Fibroblast of mammary gland (primary cell): Measurements from ENCODE around the gene ACO1.

Source experiments
- DNase-seq: peaks from one replicate; pipeline ENCODE4 v3.0.0-alpha.2; 2010; ENCODE audit warnings: low read depth
- H3K4me3 ChIP-seq: 2 replicates; pipeline ENCODE4 v1.5.1; 2011; ENCODE audit warnings: low read depth, mild to moderate bottlenecking, low read length, moderate library complexity; ENCODE audit not compliant: control insufficient read depth
- CTCF ChIP-seq: conservative IDR thresholded peaks from 2 replicates; pipeline ENCODE4 v1.5.1; 2011; ENCODE audit warnings: low read depth, low read length, inconsistent platforms; ENCODE audit not compliant: control insufficient read depth, insufficient read depth

ACO1 gene

DNA sequence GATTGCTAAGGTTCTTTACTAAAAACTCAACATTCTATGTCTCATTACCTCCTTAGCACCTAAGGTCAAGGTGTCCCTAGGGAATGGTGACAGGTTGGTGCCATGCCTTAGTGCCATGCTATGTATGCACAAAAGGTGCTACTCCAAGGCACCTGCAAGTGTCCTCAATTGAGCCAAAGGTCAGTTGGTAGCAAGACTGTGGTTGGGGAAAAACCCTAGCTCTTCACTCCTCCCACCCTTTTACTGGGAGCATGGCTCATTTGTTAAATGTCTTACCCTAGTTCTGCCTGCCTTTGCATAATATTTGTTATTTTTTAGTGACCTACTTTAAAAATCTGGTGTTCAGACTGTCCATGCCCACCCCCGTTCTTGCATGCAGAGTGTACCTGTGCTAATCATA, 17.0 kb downstream of the ACO1 start:
- H3K4me3 ChIP-seq = no peak overlapping the region
- no peak for DNase-seq
- TF ChIP-seq CTCF = no peak

DNA sequence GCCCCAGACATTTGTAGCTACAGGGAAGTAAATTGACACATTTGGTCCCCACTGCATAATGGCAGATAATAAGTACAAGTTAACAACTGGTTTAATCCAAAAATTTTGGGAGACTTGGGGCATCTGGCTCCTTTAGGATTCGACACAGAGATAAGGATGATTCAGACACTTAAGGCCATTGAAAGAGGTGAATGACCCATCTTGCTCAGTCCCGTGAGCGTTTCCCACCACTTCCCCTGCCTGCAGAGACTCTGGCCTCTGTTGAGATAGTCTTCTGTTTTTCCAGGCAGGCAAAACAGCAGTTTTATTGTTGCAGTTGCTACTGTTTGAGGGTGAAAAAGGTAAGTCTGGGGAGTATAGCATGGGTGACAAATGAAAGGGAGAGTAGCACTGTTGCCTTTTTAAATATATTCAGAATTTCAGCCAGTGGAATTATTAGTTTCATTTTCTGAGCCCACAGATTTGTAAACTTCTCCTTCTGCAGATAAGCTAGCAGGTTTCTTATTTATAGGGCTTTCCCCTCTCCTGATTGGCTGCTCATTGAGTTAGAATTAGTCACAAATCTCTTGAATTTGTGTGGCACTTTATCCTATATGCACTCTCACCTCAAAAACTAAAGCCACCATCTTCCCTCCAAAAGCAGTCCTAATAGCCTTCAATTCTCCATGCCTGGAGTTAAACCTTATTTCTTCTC, 19.3 kb downstream of the ACO1 start:
- TF ChIP-seq CTCF = no peak

GRCh38 chr9:32404402-32404801, 20.0 kb downstream of the ACO1 start:
- H3K4me3 ChIP-seq = no peak overlapping the region
- TF ChIP-seq CTCF = no peak
- DNase-seq = no peak

More for the DNA sequence above, 19.3 kb downstream of the ACO1 start:
- DNase-seq = no peak
- no peak overlapping the region for H3K4me3 ChIP-seq

DNA sequence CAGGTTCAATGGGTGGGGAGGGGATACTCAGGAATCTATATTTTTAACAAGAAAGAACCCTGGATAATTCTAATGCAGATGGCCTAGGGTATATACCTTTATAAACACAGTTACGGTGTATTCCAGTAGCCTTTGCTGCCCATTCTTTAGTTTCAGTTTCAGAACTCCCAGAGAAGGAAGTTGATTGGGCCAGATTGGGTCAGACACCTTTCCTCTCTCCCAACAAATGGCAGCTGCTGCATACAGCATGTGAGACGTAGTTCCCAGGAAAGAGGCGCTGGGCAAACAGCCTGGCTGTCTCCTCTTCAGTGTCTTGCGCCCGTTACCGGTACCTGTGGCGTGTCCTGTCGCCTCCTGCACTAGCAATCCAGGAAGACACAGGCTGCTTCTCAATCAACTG, 20.4 kb downstream of the ACO1 start:
- no peak for DNase-seq
- no peak for TF ChIP-seq CTCF
- H3K4me3 ChIP-seq = no peak overlapping the region

DNA sequence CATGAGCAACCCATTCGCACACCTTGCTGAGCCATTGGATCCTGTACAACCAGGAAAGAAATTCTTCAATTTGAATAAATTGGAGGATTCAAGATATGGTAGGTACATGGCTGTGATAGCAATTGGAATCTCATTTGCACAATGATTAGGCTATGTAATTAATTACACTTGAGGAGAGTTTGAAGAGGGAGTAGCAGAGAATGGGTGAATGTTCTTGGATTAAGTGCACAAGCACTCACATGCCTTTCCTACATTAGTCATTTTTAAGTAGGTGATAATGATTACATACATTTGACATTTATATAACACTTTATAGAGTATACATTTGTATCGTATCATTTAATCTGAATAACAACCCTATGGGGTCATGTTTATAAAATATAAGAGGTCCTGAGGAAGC, 21.1 kb downstream of the ACO1 start:
- no peak for DNase-seq
- H3K4me3 ChIP-seq = no peak overlapping the region
- no peak for TF ChIP-seq CTCF

DNA sequence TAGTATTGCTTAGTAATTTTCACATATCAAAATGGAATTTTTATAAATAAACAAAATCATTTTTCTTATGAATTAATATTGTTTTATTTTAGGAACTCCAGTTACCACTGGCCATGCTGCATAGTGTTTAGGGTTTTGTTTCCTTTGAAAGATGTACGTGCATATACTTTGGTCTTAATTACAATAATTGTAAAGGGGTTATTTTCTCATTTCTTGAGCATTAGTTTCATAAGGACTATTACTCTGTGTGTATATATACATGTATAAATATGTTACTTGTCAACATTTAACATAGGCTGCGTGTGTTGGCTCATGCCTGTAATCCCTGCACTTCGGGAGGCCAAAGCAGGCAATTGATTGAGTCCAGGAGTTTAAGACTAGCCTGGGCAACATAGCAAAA, 21.6 kb downstream of the ACO1 start:
- H3K4me3 ChIP-seq = no peak overlapping the region
- DNase-seq = no peak
- no peak for TF ChIP-seq CTCF

- DNase-seq = no peak
- no peak overlapping the region for H3K4me3 ChIP-seq
- no peak for TF ChIP-seq CTCF
These were observed 27.3 kb downstream of the ACO1 start for GRCh38 chr9:32411753-32412152.
